UCSD-AML1 (cell line): Measurements from ENCODE around the gene F8.

Source experiments
- DNase-seq: peaks from one replicate; lab custom pipeline; 2025; ENCODE audit not compliant: unreplicated experiment; lab: John Stamatoyannopoulos, UW

The F8 gene

GRCh38 chrX:154793084-154793795 is 229.3 kb downstream of the F8 start:
- DNase-seq = no peak

- DNase-seq = no peak
Measured at GRCh38 chrX:154791939-154792338, 230.6 kb downstream of the F8 start.

- DNase-seq = no peak
Measured at GRCh38 chrX:154791467-154791866, 231.1 kb downstream of the F8 start.
